PC-3 (cell line): ENCODE data around the gene SPR.

ENCODE experiments used
- CTCF ChIP-seq: fragments of 300-600 bp; sonication (generic); conservative IDR thresholded peaks from 2 replicates; pipeline ENCODE4 v1.5.1; 2017; ENCODE audit warnings: antibody characterized with exemption, low read depth, mild to moderate bottlenecking, low read length
- EZH2 ChIP-seq: fragments of 300-600 bp; sonication (generic); IDR thresholded peaks from one replicate; pipeline ENCODE4 v1.6.1; 2017; ENCODE audit warnings: antibody characterized with exemption, mild to moderate bottlenecking, low read length; ENCODE audit not compliant: unreplicated experiment
- EZH2phosphoT487 ChIP-seq: fragments of 300-600 bp; sonication (generic); IDR thresholded peaks from 2 replicates; pipeline ENCODE4 v1.6.1; 2018; ENCODE audit warnings: mild to moderate bottlenecking, antibody characterized with exemption, low read length, borderline replicate concordance

- no peak for TF ChIP-seq CTCF
- TF ChIP-seq EZH2: no peak
- no peak for TF ChIP-seq EZH2phosphoT487
Observed at GRCh38 chr2:72843301-72843700, 43.9 kb upstream of the SPR start.
